NCI-H345 (cell line): Measurements from ENCODE around the gene SLC22A23.

ENCODE experiments used
- DNase-seq: peaks from one replicate; lab custom pipeline; 2025; lab: John Stamatoyannopoulos, UW

SLC22A23 gene

GRCh38 chr6:3283241-3283640 lies 173.6 kb downstream of the SLC22A23 start:
- no peak for DNase-seq

- DNase-seq: no peak
These were observed 174.2 kb downstream of the SLC22A23 start for GRCh38 chr6:3282476-3283236.

GRCh38 chr6:3281631-3282475 lies 175.0 kb downstream of the SLC22A23 start:
- no peak for DNase-seq

GRCh38 chr6:3280866-3281465 lies 175.9 kb downstream of the SLC22A23 start:
- DNase-seq: no peak

GRCh38 chr6:3280091-3280490 lies 176.8 kb downstream of the SLC22A23 start:
- DNase-seq: no peak

- DNase-seq: no peak
These were observed 178.2 kb downstream of the SLC22A23 start for GRCh38 chr6:3278691-3279090.

- no peak for DNase-seq
These were observed 178.9 kb downstream of the SLC22A23 start for GRCh38 chr6:3277851-3278416.

- DNase-seq: no peak
These were observed 179.6 kb downstream of the SLC22A23 start for GRCh38 chr6:3277251-3277650.

- no peak for DNase-seq
These were observed 180.4 kb downstream of the SLC22A23 start for GRCh38 chr6:3276174-3277167.

GRCh38 chr6:3273707-3274521 lies 182.9 kb downstream of the SLC22A23 start:
- no peak for DNase-seq

- DNase-seq: no peak
These were observed 183.8 kb downstream of the SLC22A23 start for GRCh38 chr6:3272911-3273547.

GRCh38 chr6:3271756-3272155 lies 185.1 kb downstream of the SLC22A23 start:
- no peak for DNase-seq

- no peak for DNase-seq
These were observed 186.6 kb downstream of the SLC22A23 start for GRCh38 chr6:3270258-3270657.

GRCh38 chr6:3269281-3269975 lies 187.4 kb downstream of the SLC22A23 start:
- DNase-seq: no peak

GRCh38 chr6:3268680-3269079 lies 188.2 kb downstream of the SLC22A23 start:
- no peak for DNase-seq

- DNase-seq: no peak
These were observed 189.7 kb downstream of the SLC22A23 start for GRCh38 chr6:3267162-3267561.

- no peak for DNase-seq
These were observed 190.7 kb downstream of the SLC22A23 start for GRCh38 chr6:3266170-3266569.

- DNase-seq: no peak
These were observed 191.2 kb downstream of the SLC22A23 start for GRCh38 chr6:3265671-3266070.

- no peak for DNase-seq
These were observed 192.5 kb downstream of the SLC22A23 start for GRCh38 chr6:3264356-3264755.
